HCT116 (cell line): ENCODE data around the gene PRKN.

Experiments used
- CTCF ChIP-seq, 3 experiments: fragments of 200-600 bp in 1 of 3; sonication (generic) in 1 of 3; IDR thresholded peaks in 2 of 3; conservative IDR thresholded peaks in 1 of 3; 2 replicates each; pipeline ENCODE4 v1.5.1; 2012 to 2017; ENCODE audit warnings: low read depth in 2 of 3, low read length in 2 of 3, antibody characterized with exemption in 1 of 3, borderline replicate concordance in 1 of 3, control low read depth in 1 of 3, mild to moderate bottlenecking in 1 of 3, mixed read lengths in 1 of 3, mixed run types in 1 of 3, moderate library complexity in 1 of 3; ENCODE audit not compliant: insufficient read depth in 1 of 3
- EZH2 ChIP-seq: fragments of 200-600 bp; sonication (generic); IDR thresholded peaks from 2 replicates; pipeline ENCODE4 v1.6.1; 2017; ENCODE audit warnings: antibody characterized with exemption, mixed run types
- EZH2phosphoT487 ChIP-seq: fragments of 200-600 bp; IDR thresholded peaks from 2 replicates; pipeline ENCODE4 v1.6.1; 2018; ENCODE audit warnings: antibody characterized with exemption, borderline replicate concordance
- JUND ChIP-seq: IDR thresholded peaks from 2 replicates; pipeline ENCODE4 v1.6.1; 2012
- POLR2A ChIP-seq: IDR thresholded peaks from 2 replicates; pipeline ENCODE4 v1.7.0; 2011; ENCODE audit warnings: borderline replicate concordance; ENCODE audit not compliant: insufficient read depth, insufficient read length; ENCODE audit errors: extremely low read depth
- SIN3A ChIP-seq: IDR thresholded peaks from 2 replicates; pipeline ENCODE4 v1.6.1; 2012; ENCODE audit warnings: low read depth
- SP1 ChIP-seq: IDR thresholded peaks from 2 replicates; pipeline ENCODE4 v1.6.1; 2012; ENCODE audit warnings: low read depth
- SRF ChIP-seq: IDR thresholded peaks from 2 replicates; pipeline ENCODE4 v1.6.1; 2012; ENCODE audit warnings: low read depth
- TCF7L2 ChIP-seq: IDR thresholded peaks from 2 replicates; pipeline ENCODE4 v1.7.0; 2011; ENCODE audit warnings: borderline replicate concordance, inconsistent platforms; ENCODE audit not compliant: insufficient read depth, insufficient read length; ENCODE audit errors: extremely low read depth
- YY1 ChIP-seq: IDR thresholded peaks from 2 replicates; pipeline ENCODE4 v1.6.1; 2011; ENCODE audit warnings: low read length, low read depth, moderate library complexity, mild to moderate bottlenecking; ENCODE audit not compliant: insufficient replicate concordance; ENCODE audit errors: extremely low read depth

- TF ChIP-seq CTCF (IDR thresholded peaks at IDR 0.05 in 2 of 3, conservative IDR thresholded peaks at IDR 0.05 in 1 of 3; ENCODE audit: borderline replicate concordance in 1 of 3, insufficient read depth in 1 of 3, low read depth in 2 of 3, low read length in 2 of 3) (no peak), TCF7L2 (no peak), JUND (no peak), POLR2A (no peak), YY1 (no peak), SIN3A (no peak), EZH2phosphoT487 (no peak), EZH2 (no peak), SP1 (no peak), SRF (no peak)
Measured at GRCh38 chr6:161435748-161436070, 1291.9 kb downstream of the PRKN start.
